GM19099 (cell line): Measurements from ENCODE around the gene TGIF2.

Experiments used
- POLR2A ChIP-seq: IDR thresholded peaks from 3 replicates; pipeline ENCODE4 v1.6.1; 2011; ENCODE audit warnings: low read depth; ENCODE audit not compliant: insufficient read length; ENCODE audit errors: extremely low read depth

The TGIF2 gene

DNA sequence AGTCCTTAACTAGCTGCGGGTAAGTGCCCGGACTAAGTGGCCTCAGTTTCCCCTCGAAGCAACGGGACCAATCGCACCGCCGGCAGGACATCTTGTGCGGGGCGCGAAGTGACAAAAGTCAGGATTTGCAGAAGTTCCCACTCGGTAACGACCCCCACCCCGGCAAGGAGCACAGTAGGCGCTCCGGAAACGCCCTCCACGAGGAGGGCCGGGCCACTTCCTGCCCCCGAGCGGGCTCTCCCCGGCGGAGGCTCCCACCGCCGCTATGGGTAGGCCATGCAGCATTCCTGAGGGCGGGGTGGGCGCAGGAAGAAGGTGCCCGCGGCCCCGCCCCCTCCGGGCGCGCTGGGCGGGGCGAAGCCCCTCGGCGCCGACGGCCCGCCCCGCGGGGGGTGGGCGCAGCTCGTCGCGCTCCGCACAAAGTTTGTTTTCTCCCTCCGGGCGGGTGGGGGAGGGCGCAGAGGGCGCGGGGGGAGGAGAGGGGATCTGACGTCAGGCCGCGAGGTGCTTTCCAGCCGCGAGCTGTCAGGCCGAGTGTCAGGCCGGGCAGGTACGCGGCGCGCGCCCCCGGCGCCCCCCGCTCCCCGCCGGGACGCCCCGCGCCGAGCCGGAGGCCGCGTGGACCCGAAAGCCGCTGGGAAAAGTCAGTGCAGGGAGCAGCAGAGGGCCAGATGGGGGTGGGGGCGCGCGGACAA lies at the start of gene TGIF2:
Gene TGIF2 (plus strand): TSS at position 495 of the 695 bp plus-strand sequence. CDS start 5,178 bp downstream, outside the sequence.
- peak; percentile 76 for TF ChIP-seq POLR2A

DNA sequence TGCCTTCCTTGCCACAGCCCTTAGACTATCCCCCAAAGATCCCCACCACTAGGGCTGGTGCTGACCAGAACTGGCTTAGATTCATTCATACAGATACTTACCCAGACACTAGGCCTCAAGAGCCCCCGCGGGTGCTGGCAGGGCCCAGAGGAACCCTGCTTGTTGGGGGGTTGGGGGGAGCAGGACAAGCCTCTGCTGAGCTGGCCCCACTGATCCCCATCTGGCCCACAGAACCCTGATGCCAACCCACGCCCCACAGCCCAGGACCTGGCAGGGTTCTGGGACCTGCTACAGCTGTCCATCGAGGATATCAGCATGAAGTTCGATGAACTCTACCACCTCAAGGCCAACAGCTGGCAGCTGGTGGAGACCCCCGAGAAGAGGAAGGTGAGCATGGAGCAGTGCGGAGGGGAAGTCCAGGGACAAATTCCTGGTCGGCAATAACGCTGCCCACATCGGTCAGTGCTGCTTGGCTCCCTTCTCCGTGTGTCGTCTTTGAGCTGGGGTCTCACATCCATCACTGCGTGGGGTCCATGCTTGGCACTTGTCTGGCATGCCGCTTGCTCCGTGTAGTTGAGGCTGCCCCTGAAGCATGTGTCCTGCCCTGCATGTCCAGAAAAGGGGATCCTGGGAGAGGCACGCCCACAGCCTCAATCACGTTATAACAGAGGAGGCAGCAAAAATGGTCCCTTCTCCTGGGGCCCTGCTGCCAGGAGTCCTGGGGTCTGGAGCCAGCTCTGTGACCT lies 47.6 kb upstream of the TGIF2 start:
- no peak for TF ChIP-seq POLR2A

DNA sequence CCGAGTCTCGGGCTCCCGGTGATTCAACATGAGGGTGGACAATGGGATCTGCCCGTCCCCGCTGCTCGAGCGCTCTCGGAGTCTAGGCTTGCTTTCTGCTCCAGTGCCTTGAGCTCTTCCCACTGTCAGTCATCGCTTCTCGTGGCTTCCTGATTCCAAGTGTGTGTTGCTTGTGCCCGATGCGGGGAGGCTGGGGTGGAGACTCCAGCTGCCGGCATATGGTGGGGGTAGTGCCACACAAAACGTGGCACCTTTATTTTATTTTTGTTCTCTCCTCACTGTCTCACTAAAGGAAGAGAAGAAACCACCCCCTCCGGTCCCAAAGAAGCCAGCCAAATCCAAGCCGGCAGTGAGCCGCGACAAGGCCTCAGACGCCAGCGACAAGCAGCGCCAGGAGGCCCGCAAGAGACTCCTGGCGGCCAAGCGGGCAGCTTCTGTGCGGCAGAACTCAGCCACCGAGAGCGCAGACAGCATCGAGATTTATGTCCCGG lies 46.8 kb upstream of the TGIF2 start:
- no peak for TF ChIP-seq POLR2A

DNA sequence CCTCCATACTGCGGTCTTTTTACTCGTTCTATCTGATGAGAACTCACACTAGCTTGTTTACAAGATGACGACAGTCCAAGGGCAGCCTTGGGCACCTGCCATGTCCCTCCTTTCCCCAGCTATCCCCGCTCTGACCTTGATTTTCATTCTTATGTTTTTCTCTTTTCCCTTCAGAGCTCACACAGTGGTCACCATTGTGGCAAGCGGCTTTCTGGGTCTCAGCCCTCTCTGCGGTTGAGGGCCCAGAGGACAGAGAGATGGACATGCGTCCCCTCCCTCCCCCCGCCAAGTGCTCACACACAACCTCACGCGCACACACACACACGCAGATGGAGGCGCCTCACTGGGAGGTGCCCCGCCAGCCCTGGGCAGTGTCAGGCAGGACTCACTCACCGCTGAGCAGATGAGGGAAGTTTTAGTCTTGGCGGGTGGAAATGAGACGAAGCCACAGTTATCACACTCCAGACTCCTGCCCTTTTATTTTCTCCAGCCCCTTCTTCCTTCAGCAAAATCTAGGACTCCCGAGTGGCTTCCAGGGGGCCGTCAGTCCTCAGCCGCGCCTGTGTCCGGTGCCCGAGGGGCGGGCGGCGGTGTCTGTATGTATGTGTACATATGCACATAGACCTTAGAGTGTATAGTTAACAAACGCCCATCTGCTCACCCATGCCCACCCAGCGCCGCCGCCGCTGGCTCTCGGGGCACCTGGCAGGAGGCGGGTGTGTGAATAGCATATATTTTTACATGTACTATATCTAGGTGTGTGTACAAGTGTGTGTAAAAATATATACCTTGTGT lies 45.9 kb upstream of the TGIF2 start:
- no peak for TF ChIP-seq POLR2A

DNA sequence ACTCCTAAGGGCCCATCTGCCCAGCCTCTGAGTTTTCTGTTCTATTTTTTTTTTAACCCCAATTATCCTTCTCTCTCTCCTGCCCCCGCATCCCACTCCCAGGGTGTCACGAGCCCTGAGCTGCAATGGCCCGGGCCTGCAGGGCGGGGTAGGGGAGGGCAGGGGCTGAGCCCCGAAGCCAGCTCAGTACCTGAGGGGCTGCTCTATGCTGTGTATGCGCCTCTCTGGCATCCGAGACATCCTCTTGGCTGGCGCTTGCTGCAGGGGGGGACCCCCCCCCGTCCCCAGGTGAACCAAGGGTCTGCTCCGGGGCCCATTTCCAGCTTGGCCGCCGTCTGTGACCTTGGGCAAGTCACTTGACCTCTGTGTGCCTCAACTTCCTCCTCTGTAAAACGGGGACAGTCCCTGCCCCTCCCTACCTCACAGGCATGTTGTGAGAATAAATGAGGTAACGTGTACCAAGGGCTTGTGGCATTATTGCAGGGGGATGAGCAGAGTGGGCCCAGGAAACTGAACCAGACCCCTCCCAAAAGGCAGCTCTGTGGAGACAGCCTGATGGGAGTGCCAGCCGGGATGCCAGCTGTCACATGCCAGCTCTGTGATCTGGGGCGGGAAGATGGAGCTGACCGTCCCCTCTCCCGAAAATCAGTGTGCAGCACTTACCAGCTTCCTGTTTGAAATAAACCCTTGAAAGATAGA lies 45.1 kb upstream of the TGIF2 start:
- TF ChIP-seq POLR2A, result no peak

DNA sequence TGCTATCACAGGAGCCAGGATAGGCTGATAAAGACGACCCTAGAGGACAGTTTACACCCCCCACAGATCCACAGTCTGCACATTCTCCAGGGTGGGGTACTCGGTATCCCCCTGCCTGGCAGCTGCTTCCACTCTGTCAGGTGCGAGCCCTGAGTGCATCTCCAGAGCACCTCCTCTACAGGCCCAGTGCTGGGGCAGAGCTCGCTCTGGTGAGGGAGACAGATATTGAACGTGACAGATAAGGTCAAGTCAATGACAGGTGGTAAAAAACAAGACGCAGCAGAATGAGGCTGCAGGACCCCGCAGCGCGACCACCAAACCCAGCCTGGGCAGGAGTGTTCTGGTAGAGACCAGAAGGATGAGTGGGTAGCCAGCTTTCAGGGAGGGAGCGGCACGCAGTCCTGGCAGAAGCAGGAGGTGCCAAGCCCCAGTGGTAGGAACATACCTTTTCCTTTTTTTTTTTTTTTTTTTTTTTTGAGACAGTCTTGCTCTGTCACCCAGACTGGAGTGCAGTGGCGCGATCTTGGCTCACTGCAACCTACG lies 44.5 kb upstream of the TGIF2 start:
- TF ChIP-seq POLR2A, result no peak

DNA sequence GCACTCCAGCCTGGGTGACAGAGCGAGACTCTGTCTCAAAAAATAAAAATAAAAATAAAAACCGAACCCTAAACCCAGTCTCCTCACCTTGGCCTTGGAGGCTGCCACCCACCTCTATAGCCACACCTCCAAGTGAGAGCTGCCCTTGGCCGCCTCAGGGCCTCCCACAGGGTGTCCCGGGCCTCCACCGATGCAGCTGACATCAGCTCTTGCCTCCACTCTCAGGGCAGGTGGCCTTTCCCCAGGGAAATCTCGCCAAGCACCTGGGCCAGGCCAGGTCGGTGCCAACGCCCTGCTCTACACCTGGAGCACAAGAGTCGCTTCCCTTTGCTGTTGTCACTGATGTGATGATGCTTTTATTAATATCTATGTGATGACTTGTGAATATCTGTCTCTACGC lies 41.0 kb upstream of the TGIF2 start:
- TF ChIP-seq POLR2A, result no peak

DNA sequence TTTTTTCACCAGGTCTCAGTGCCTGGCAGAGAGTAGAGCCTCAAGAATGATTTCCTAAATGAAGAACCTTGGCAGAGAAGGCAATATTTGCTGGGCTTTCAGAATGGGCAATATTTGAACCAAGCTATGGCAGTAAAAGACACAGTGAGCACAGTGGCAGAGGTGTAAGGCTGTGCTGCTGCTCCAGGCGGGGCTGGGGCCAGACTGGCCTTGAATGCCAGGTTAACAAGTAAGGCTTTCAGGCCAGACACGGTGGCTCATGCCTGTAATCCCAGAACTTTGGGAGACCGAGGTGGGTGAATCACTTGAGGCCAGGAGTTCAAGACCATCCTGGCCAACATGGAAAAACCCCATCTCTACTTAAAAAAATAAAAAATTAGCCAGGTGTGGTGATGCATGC lies 40.6 kb upstream of the TGIF2 start:
- no peak for TF ChIP-seq POLR2A

DNA sequence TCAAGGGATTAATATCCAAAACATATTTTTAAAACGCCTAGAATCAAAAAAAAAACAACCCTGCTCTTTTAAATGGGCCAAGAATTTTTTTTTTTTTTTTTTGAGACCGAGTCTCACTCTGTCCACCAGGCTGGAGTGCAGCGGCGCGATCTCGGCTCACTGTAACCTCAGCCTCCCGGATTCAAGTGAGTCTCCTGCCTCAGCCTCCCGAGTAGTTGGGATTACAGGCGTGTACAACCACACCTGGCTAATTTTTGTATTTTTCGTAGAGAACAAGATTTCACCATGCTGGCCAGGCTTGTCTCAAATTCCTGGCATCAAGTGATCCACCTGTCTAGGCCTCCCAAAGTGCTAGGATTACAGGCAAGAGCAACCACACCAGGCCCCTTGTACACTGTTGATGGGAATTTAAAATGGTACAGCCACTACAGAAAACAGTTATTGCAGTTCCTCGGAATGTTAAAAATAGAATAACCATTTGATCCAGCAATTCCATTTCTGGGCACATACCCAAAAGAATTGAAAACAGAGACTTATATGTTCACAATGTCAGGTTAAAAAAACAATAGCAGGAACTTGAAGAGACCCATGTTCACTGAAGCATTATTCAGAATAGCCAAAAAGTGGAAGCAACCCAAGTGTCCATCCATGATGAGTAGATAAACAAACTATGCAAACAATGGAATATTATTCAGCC lies 35.2 kb upstream of the TGIF2 start:
- TF ChIP-seq POLR2A, result no peak

DNA sequence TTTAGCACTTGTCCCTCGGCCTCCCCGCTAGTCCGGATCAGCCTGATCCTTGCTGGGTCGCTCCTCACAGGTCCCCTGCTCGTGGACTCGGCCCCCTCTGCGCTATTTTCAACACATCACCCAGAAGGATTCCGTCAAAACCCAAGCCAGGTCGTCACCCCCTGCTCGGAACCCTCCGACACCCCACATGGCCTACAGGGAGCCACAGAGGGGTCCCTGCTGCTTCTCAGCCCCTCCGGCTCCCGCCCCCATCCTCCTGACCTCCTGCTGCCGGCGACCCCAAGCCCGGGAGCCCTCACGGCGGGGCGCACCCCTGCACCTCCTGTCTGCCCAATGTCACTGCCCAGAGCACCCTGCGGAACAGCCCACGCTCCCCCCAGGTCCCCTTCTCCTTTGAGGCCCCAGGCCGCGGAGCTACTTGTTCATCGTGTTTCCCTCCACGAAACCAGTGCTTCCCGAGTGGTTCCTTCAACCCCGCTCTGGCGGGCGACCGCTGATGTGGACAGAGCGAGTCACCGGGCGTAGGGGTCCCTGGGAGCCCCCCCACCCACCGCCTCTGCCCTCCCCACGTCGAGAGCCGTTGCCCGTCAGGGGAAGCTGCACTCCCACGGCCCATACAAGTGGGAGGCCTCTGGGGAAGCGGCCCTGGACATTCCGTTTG lies 32.7 kb upstream of the TGIF2 start:
- no peak for TF ChIP-seq POLR2A

DNA sequence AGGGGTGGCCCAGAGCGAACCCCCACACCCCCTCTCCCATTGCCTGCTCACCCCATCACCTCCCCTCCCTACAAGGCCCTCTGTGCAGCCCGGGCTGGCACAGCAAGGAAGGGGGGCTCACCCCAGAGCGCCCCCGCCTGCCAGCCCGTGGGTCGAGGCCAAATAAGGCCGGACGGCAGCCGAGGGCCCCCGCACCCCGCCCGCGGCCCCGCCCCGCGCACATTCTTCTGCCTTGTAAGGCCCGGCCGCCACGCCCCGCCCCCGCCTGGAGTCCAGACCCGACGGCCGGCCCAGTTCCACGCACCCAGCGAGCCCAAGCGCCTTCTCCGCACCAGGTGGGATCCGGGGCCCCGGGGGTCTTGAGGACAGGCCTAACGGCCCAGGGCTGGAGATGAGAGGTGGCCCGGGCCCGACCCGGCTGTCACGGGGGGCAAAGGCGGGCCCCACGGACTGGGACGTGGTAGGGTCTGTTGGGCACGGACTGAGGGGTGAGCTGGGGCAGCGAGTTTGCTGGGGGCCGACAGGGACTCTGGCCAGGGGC lies 32.1 kb upstream of the TGIF2 start, which contains the start of gene MYL9:
Gene MYL9 (plus strand): TSS at position 293 of the 541 bp plus-strand sequence. CDS start 3,366 bp downstream, outside the sequence.
- no peak for TF ChIP-seq POLR2A

DNA sequence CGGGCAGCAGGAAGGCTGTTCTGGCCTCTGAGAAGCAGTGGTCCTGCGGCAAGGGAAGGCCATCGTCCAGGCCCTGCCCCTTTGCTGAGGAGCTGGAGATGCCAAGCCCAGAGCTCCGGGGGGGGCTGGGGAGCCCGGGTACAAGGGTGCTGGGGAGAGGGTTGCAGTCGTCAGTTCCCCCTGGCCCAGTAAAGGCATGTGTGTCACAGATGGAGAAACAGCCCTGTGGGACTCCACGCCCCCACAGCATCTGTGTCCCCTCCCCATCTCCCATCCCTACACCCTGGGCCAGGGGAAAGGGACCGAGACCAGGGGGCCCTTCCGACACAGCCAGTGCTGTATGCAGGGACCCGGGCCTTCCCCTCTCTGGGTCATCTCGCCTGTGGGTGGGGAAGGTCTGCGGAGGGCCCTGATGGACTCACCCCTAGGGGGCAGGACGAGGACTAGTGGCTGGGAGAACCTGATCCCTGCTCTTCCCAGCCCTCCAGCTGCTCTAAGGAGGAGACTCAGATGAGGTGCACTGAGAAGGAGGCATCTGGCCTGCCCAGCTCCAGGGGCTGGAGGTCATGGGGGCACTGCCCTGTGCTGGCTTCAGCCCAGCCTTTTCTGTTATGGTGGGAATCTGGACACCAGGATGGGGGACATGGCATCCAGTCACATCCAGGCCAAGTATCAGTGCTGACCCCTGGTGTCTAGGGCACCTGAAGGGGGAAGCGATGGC lies 31.5 kb upstream of the TGIF2 start:
- TF ChIP-seq POLR2A, result no peak

DNA sequence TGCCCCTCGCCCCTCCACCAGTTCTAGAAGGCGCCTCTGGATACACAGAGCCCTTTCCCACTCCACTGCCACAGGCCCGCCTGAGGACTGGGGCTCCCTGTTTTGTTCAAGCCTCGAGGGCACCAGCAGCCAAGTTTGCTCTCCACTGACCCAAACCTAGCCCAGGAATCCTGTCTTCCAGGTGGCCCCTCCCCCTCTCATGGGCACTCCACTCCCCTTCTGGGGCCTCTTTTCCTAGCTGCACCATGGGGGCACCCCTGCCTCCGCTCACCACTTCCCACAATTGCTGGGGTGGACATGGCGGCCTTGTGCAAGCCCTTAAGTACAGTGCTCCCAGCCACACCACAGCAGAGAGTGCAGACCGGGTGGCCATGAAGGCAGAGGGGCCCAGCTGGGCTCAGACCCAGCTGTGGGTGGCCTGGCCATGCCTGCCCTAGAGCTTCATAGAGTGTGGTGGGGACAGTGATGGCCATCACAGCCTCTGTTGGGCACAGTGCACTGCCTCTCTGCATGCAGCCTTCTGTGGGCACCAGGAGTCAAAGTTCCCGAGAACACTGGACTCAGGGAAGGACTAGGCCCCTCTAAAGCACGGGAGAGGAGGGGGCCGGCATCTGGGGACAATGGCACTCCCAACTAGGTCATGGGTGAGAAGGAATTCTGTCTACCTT lies 30.7 kb upstream of the TGIF2 start:
- TF ChIP-seq POLR2A, result no peak
